Measurements from ENCODE around the gene CCDC6.
"Not testable (repeated sequence)": the region's sequence is repeated elsewhere in the genome, so short reads cannot be mapped to it uniquely, and the experiment has no call there.

Gene CCDC6

GRCh38 chr10:59750155-59750945 lies 156.0 kb downstream of the CCDC6 start:
- no peak for DNase-seq

- DNase-seq, result no peak
Observed at GRCh38 chr10:59748834-59749233, 157.5 kb downstream of the CCDC6 start.

GRCh38 chr10:59745163-59745650 lies 161.1 kb downstream of the CCDC6 start:
- DNase-seq, result no peak

GRCh38 chr10:59744762-59745161 lies 161.6 kb downstream of the CCDC6 start:
- not testable (repeated sequence) for DNase-seq

- not testable (repeated sequence) for DNase-seq
Observed at GRCh38 chr10:59744156-59744555, 162.2 kb downstream of the CCDC6 start.

- DNase-seq, result no peak
Observed at GRCh38 chr10:59741583-59741982, 164.8 kb downstream of the CCDC6 start.

- no peak for DNase-seq
Observed at GRCh38 chr10:59741048-59741447, 165.3 kb downstream of the CCDC6 start.

Measured in CD4-positive, alpha-beta T cell treated with Interleukin-6 for 4 hours (primary cell).